ENCODE measurements around the gene TRPM3.

TRPM3 gene

GRCh38 chr9:70902692-70903131 is 218.7 kb downstream of the TRPM3 start:
- Histone ChIP-seq H3K9me3 (ENCODE audit: control insufficient read depth, insufficient read depth, low read depth, low read length) (no peaks in the 10 kb centered on the region), H3K4me3 (ENCODE audit: low read depth, low read length) (no peak overlapping the region), H3K36me3 (ENCODE audit: control insufficient read depth in 2 of 2, insufficient read depth in 1 of 2, low read length in 2 of 2) (no peaks in the 10 kb centered on the region), H3K27ac (ENCODE audit: extremely low read depth, low read depth, low read length) (no peak overlapping the region), H3K4me1 (ENCODE audit: control insufficient read depth, insufficient read depth, low read length) (no peaks in the 10 kb centered on the region)
- CTCF ChIA-PET, result no interaction called here
- TF ChIP-seq ZNF549 (tag by site-specific recombination; IDR thresholded peaks at IDR 0.05) (no peak), ZNF169 (tag by site-specific recombination; IDR thresholded peaks at IDR 0.05) (no peak), KLF9 (tag by site-specific recombination; IDR thresholded peaks at IDR 0.05; ENCODE audit: low read depth) (no peak), ZNF777 (tag by site-specific recombination; IDR thresholded peaks at IDR 0.05; ENCODE audit: borderline replicate concordance) (no peak), ZNF324 (tag by site-specific recombination; IDR thresholded peaks at IDR 0.05) (no peak), ZNF23 (tag by site-specific recombination; IDR thresholded peaks at IDR 0.05; ENCODE audit: borderline replicate concordance) (no peak), FEZF1 (tag by site-specific recombination; IDR thresholded peaks at IDR 0.05) (no peak), ZBTB1 (tag by site-specific recombination; IDR thresholded peaks at IDR 0.05) (no peak), ZEB2 (tag by site-specific recombination; IDR thresholded peaks at IDR 0.05) (no peak)
- TF ChIP-seq, protein P1, sequence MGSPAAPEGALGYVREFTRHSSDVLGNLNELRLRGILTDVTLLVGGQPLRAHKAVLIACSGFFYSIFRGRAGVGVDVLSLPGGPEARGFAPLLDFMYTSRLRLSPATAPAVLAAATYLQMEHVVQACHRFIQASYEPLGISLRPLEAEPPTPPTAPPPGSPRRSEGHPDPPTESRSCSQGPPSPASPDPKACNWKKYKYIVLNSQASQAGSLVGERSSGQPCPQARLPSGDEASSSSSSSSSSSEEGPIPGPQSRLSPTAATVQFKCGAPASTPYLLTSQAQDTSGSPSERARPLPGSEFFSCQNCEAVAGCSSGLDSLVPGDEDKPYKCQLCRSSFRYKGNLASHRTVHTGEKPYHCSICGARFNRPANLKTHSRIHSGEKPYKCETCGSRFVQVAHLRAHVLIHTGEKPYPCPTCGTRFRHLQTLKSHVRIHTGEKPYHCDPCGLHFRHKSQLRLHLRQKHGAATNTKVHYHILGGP (tag by site-specific recombination; IDR thresholded peaks at IDR 0.05), result no peak
- TF ChIP-seq, protein P2, sequence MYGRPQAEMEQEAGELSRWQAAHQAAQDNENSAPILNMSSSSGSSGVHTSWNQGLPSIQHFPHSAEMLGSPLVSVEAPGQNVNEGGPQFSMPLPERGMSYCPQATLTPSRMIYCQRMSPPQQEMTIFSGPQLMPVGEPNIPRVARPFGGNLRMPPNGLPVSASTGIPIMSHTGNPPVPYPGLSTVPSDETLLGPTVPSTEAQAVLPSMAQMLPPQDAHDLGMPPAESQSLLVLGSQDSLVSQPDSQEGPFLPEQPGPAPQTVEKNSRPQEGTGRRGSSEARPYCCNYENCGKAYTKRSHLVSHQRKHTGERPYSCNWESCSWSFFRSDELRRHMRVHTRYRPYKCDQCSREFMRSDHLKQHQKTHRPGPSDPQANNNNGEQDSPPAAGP (tag by site-specific recombination; IDR thresholded peaks at IDR 0.05), result no peak
- TF ChIP-seq, protein P3, sequence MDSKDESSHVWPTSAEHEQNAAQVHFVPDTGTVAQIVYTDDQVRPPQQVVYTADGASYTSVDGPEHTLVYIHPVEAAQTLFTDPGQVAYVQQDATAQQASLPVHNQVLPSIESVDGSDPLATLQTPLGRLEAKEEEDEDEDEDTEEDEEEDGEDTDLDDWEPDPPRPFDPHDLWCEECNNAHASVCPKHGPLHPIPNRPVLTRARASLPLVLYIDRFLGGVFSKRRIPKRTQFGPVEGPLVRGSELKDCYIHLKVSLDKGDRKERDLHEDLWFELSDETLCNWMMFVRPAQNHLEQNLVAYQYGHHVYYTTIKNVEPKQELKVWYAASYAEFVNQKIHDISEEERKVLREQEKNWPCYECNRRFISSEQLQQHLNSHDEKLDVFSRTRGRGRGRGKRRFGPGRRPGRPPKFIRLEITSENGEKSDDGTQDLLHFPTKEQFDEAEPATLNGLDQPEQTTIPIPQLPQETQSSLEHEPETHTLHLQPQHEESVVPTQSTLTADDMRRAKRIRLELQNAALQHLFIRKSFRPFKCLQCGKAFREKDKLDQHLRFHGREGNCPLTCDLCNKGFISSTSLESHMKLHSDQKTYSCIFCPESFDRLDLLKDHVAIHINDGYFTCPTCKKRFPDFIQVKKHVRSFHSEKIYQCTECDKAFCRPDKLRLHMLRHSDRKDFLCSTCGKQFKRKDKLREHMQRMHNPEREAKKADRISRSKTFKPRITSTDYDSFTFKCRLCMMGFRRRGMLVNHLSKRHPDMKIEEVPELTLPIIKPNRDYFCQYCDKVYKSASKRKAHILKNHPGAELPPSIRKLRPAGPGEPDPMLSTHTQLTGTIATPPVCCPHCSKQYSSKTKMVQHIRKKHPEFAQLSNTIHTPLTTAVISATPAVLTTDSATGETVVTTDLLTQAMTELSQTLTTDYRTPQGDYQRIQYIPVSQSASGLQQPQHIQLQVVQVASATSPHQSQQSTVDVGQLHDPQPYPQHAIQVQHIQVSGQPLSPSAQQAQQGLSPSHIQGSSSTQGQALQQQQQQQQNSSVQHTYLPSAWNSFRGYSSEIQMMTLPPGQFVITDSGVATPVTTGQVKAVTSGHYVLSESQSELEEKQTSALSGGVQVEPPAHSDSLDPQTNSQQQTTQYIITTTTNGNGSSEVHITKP (tag by site-specific recombination; IDR thresholded peaks at IDR 0.05), result no peak
- POLR2A ChIA-PET, result no interaction called here

DNA sequence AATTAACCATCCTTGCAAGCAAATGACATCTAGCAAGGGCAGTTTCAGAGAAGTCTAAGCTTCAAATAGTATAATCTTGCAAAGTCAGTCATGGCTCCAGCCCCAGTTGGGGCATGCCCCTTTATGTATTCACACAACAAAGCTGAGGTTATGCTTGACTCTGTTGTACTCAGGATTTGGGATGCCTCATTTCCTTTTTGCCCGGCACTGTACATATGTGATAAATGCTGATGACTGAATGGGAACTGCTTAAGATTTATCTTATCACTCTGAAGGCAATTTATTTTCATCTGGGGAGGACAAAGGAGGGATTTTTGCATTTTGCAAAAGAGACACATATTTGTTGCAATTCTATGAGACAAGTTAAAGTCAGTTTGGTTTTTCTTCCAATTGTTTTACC is 219.2 kb downstream of the TRPM3 start:
- TF ChIP-seq ZNF521 (tag by site-specific recombination; IDR thresholded peaks at IDR 0.05) (no peak), HOXA7 (CRISPR knock-in tag; IDR thresholded peaks at IDR 0.05; ENCODE audit: borderline replicate concordance) (no peak), ZNF169 (tag by site-specific recombination; IDR thresholded peaks at IDR 0.05) (no peak), ZNF10 (tag by site-specific recombination; IDR thresholded peaks at IDR 0.05) (no peak), SP2 (tag by site-specific recombination; IDR thresholded peaks at IDR 0.05) (no peak), ZSCAN30 (tag by site-specific recombination; IDR thresholded peaks at IDR 0.05) (no peak), RBAK (tag by site-specific recombination; IDR thresholded peaks at IDR 0.05) (no peak)
- TF ChIP-seq, protein P4, sequence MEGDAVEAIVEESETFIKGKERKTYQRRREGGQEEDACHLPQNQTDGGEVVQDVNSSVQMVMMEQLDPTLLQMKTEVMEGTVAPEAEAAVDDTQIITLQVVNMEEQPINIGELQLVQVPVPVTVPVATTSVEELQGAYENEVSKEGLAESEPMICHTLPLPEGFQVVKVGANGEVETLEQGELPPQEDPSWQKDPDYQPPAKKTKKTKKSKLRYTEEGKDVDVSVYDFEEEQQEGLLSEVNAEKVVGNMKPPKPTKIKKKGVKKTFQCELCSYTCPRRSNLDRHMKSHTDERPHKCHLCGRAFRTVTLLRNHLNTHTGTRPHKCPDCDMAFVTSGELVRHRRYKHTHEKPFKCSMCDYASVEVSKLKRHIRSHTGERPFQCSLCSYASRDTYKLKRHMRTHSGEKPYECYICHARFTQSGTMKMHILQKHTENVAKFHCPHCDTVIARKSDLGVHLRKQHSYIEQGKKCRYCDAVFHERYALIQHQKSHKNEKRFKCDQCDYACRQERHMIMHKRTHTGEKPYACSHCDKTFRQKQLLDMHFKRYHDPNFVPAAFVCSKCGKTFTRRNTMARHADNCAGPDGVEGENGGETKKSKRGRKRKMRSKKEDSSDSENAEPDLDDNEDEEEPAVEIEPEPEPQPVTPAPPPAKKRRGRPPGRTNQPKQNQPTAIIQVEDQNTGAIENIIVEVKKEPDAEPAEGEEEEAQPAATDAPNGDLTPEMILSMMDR (tag by site-specific recombination; IDR thresholded peaks at IDR 0.05), result no peak
- Histone ChIP-seq H3K4me3 (ENCODE audit: low read depth, low read length) (no peak overlapping the region), H3K27ac (ENCODE audit: extremely low read depth, low read depth, low read length) (no peak overlapping the region), H3K36me3 (ENCODE audit: control insufficient read depth in 2 of 2, insufficient read depth in 1 of 2, low read length in 2 of 2) (no peaks in the 10 kb centered on the region), H3K9me3 (ENCODE audit: control insufficient read depth, insufficient read depth, low read depth, low read length) (no peaks in the 10 kb centered on the region), H3K4me1 (ENCODE audit: control insufficient read depth, insufficient read depth, low read length) (no peaks in the 10 kb centered on the region)
- POLR2A ChIA-PET, result no interaction called here
- CTCF ChIA-PET, result interaction anchor here (0.6 kb wide), 1 partner anchor 1768 kb away, joined by 5 read pairs; no protein-coding TSS in a partner anchor
